ENCODE measurements around the gene ZCCHC8.
"Not testable (repeated sequence)": the region's sequence is repeated elsewhere in the genome, so short reads cannot be mapped to it uniquely, and the experiment has no call there.

- not testable (repeated sequence) for TF ChIP-seq CTCF (IDR thresholded peaks at IDR 0.05); ZFX (IDR thresholded peaks at IDR 0.05; ENCODE audit: borderline replicate concordance)
These were observed 12.9 kb downstream of the ZCCHC8 start for GRCh38 chr12:122487807-122488206.
